Stimulated activated CD4-positive, alpha-beta T cell treated with anti-CD3 and anti-CD28 coated beads, Interleukin-2, amount 100 ng/mL, for 4 hours (primary cell): ENCODE measurements around the gene LSAMP.

Source experiments
- DNase-seq: peaks from one replicate; pipeline ENCODE4 v3.0.0-alpha.2; 2020; ENCODE audit warnings: low read depth

The LSAMP gene

DNA sequence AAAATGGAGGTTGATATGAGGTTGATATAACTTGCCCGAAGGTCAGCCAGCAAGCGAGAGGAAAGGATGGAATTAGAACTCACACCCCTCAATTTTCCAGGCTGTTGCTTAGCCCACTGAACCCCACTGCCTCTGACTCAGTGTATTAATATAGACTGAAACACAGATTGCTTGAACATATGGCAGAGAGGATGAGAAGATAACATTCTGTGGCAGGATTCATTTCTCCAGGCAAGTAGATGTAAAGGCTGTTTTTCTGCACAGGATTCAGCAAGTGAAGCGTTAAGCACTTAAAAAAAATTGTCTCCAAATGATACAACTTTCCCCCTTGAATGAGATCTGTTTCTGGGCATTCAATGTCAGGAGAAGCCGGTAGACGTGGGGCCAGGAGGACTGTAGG, 486.8 kb downstream of the LSAMP start:
- no peak for DNase-seq

DNA sequence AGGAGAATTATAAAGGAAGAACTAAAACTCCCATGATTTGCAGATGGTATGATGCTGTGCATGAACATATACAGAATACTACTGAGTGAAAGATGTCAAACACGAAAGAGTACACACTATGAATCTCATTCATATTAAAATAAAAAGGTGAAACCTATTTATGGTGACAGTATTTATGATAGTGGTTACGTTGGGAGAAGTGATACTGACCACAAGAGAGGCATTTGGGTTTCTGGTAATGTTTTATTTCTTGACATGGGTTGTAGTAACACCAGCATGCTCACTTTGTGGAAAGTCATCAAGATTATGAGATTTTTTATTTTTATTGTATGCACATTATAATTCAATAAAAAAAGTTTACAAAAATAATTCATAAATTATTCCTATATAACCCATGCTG, 498.0 kb downstream of the LSAMP start:
- DNase-seq, result no peak

DNA sequence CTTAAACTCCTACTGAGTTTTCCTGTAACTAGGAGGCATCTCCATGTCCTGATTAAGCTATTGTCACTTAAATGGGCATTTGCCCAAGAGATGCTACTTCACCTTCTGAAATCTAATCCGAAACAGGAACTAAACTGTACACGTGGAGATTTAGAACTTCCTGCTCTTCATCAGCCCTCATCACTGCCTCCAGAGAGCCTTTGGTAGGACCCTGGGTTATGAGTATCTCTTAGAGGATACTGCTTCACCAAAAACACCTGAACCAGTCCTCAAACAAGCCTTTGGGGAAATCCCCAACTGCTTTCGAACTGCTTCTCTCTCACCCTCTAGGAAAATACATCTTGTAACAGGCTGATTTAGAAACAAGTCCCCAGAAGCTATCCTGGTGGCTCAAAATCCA, 501.7 kb downstream of the LSAMP start:
- no peak for DNase-seq

DNA sequence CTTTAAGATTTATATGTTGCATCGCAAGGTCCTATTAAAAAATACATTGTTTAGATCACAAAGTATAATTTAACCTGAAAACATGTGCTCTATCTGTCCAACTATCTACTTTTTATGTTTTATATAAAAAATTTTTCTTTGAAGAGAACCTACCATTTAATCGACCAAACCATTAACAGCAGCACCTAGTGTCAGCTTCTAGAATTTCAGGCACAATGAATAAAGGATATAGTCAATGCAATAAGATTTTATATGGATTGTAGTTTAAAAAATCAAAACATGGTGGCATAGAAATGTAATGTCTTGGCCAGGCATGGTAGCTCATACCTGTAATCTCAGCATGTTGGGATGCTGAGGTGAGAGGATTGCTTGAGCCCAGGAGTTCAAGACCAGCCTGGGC, 508.2 kb downstream of the LSAMP start:
- DNase-seq, result no peak

DNA sequence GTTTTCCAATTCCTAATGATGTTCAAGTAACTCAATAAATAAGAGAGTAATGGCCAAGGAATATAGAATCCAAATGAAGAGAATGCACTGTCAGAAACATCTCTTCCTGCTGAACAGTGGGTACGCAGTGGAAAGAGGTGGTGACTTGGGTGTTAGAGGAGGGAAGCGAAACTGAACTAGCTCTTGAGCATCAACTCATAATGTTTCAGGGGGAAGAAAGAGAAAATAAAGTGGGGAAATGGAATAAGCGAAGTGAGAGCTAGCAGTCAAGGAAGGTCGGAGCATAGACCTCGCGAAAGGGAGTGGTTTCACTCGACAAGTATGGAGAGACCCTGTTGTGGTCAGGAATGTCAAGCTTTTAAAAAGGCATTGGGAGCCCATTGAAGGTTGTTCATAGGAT, 512.5 kb downstream of the LSAMP start:
- DNase-seq, result no peak

DNA sequence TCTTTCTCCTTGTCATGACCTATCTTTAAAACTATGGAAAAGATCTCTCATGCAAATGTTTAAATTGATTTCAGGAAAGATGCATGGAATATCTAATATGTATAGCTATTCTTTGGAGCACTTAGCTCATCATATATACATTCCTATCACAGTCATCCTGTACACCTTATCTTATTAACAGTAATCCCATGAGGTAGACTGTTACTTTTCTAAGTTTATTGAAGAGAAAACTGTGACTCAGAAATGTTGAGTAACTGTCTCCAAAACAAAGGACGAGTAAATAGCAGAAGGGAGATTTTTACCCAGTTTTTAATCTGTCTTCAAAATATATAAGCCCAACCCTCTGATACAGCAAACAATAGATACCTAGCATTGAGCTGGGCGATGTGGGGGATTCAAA, 513.7 kb downstream of the LSAMP start:
- no peak for DNase-seq

DNA sequence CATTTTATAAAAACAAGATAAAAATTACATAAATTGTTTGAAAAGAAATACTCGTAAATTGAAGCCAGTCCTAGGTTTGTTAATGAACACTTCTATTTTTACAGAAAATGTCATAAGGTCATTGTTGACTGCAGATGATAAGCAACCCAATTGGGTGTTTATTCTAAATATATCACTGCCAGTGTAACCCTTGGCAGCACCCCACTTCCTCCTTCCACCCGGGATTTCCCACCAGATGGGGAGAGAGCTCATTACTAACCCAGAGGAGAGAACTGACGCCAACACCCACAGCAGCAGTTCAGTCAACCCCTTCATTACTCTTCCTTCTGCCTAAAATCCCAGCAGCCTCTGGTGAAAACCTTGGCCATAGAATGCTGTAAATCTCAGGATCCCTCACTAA, 514.4 kb downstream of the LSAMP start:
- DNase-seq, result no peak

DNA sequence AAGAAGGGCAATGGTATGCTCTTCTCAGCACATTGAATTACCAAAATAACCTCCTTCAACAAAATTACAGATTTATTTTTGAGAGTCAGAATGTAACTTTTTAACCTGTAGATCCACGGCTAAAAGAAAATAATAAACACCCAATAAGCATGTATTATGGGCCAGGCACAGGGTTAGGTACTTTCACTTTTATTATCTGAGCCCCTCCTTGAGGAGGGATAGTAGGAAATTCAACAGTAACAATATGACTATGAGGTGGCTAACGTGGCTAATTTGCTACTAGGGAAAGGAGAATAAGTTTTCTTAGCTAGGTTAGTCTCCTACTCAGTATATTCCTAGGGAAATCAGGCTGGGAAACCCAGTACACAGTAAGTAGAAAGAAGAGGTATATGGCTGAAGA, 515.1 kb downstream of the LSAMP start:
- no peak for DNase-seq

DNA sequence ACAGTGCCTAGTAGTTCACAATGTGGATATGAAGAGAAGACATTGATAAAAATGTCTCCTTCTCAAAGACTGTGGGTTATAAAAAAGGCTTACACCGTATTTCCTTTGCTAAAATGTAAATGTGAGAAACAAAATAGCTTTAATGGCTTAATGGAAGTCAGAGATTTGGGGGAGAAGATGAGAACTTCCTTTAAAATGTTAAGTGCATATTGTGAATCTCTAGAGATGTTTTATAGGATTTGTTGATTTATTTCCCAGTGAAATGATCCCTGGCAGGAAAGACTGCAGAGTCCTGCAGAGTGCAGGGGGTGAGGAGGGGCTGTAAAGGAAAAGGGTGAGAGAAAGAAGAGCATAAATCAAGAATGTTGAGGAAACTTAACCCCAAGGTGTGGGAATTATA, 516.9 kb downstream of the LSAMP start:
- no peak for DNase-seq

DNA sequence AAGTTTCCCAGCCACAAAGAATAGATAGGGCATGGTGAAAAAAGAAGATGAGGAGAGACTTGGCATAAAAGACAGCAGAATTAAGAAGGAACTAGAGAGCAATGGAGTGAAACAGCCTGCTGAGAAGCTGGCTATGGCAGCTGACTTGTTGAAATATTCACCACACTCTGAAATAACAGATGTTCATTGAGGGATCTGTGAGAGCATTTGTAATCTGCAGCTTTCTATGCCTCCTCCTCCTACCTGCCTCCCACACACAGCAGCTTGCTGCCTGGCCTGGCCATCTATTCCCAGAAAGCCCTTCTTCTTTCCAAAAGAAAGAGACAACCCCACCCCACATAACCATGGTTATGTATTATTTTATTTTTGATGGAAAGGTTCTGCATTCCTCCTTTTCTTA, 518.1 kb downstream of the LSAMP start:
- no peak for DNase-seq

DNA sequence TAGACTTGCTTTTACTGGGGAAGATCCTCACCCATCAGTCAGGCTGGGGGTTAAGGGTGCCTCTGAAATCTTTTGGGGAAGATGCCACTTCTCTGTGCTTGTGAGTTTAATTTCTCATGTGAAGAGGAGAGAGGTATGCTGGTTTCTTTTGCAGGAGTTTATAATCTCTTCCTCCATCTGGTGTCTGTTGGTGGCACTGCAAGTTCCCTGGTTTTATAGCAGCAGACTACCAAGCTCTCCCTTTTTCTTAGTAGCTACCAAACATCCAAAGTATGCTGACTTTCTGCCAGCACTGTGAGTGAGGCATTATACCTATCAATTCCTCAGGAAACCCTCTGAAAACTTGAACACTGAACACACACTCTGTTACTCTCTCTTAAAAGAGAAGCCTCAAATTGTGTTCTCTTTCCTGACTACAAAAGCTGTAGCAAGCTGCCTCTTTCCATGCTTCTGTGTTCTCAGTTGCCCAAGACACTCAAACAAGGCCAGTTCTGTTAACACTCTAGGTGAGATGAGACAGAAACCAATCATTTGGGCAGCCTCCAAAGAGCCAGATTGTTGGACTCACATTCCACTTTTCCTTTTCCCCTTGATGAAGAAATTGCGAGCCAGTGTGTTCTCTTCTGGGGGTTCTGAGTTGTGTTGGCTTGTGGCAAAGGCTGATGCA, 522.5 kb downstream of the LSAMP start:
- DNase-seq, result no peak

DNA sequence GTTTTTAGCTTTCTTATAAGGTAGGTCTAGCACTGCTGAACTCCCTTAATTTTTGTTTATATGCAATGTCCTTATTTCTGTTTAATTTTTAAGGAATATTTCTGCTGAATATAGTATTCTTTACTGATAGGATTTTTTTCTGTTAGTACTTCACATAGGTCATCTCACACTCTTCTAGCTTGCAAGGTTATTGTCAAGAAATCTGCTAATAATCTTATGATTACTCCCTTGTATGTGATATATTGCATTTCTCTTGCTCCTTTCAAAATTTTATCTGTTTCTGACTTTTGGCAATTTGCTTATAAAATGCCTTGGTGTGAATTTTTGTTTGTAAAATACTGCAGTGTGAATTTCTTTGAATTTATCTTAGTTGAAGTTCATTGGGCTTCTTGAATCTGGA, 523.6 kb downstream of the LSAMP start:
- DNase-seq, result no peak

DNA sequence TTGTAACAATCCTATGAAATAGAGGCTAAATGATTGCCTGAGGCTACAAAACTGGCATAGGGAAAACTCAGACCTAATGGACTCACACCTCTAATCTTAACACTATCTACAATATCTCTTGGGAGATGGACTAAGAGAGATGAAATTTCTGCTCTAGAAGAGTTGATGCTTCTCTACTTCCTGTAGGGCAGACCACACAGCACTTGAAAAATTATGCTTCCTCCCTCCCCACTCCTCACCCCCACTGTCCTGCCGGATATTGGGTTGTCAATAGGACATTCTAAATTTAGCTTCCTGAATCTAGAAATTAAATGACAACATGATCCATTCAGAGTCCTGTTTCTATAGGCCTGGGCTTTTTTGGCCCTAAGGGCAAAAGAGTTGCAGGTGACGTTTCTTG, 526.4 kb downstream of the LSAMP start:
- DNase-seq, result no peak

DNA sequence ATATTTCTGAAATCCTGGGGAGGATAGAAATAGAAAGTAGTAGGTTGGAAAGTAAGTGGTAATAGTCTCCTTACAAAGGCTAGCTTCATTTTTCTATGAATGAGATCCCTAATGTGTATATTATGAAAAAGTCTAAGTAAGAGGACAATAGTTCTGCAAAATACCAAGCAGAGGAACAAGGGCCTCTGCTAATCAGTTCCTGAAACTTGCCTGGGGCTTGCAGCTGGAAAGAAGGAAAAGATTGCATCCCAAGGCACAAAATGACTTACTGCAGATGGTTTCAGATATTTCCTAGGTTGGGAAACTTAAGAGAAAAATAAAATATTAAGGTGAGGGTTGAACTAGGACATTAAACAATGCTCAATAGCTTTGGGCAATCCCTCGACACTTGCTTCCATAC, 528.4 kb downstream of the LSAMP start:
- DNase-seq, result no peak

DNA sequence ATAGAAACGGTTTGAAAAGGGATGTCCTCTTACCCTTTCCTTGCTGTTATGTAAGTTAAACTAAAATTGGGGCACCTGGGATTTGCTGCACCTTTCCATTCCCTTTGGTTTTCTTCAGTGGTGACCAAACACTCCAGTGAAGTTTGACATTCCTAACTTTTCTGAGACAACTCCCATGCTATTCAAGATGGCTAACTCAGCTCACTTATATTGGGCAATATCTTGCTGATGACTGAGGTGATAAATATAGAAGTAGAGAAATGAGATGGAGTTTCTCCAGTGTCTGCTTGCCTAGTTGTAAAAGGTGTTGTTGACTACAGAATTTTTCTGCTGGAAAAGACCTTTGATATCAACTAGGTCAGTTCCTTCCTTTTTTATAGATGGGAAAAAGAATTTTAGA, 530.2 kb downstream of the LSAMP start:
- no peak for DNase-seq

DNA sequence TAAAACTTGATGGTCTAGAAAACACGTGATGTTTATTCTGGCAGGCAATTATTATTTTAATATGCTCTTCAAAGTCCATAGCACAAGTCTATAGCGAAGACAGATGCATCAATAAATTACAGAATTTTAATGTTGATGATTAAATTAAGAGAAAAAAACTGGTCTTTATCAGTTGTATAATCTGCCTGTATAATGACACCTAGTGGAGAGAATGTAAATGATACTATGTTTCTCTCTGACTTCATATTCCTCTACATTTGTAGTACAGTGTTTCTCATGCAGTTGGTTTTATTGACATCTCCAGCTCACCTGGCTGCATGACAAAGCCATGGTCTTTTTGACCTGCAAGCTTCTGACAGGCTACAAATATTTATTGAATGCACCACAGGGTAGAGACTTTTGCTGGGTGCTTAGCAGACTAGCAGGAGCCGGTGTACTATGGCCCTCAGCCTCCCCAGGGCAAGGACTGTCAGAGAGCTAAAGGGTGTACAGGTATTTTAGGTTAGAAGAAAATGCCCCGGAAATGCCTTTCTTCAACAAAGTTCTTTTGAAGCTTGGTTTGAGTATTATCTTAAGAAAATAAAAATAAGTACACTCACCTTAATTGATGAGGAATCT, 532.1 kb downstream of the LSAMP start:
- no peak for DNase-seq

DNA sequence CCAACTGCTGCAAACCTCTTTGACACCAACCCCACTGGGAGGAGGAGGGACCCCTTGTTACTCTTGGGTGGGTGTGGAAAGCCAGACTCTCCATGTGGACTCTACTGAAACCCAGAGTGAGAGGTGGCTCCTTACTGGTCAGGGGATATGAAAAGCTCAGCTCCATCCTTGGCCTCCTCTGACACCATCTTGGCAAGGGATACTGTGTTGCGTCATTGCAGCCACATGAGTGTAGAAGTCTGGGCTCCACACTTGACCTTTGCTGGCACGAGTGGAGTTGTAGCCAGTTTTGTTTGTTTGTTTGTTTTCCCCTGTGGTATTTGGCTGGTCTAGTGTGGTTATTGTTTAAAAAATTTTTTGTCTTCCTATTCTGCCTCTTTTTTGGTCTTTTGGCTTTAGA, 532.9 kb downstream of the LSAMP start:
- DNase-seq, result no peak

DNA sequence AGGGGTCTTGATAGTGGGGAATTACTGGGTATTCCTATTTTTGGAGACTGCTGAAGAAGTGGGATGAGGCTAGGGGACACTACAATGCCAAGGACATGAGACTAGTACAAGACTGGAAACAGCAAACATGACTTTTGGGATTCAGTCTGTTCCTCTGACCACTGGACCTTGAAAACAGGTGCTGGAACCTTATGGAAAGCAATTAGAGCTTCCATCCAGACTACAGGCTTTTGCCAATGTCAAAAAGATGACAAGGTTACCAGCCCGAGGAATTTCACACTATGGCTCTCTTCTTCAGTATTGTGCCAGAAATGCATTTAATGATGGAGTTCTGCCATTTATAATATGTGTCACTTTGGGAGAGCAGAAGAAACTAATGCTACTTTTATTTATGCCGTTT, 539.4 kb downstream of the LSAMP start:
- no peak for DNase-seq

DNA sequence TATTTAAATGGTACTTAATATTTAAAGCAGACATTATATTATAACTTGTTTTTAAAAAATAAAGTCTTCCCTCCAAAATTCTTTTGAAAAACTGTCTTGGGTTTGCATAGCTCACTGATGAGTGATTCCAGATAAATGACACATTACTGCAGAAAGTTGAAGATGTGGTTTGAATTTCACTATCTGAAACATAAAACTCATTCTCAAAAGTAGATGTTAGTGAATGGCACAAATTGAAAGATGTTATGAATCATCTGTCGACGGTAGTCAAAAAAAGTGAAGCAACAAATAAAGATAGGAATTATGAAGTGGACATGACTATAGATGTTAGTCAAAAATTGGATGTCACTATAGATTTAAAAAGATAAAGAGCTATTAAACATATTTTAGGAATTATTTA, 541.4 kb downstream of the LSAMP start:
- DNase-seq, result no peak

DNA sequence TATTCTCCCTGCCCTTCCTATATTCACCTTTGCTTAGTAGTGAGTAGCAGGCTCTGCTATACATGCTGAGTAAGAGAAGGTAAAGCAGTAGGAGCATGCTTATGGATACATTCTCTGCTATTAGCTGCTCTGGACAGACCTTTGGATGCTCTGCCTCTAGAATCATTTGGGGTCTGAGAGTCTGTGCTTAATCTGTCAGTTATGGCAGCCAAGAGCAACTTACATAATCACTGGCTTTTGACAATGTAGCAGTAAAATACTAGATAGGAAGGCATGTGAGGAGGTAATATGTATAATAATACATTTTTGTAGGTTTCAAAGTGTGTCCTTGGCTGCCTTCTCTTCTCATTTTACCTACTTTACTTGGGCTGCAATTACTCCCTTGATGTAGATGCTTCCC, 544.3 kb downstream of the LSAMP start:
- no peak for DNase-seq

DNA sequence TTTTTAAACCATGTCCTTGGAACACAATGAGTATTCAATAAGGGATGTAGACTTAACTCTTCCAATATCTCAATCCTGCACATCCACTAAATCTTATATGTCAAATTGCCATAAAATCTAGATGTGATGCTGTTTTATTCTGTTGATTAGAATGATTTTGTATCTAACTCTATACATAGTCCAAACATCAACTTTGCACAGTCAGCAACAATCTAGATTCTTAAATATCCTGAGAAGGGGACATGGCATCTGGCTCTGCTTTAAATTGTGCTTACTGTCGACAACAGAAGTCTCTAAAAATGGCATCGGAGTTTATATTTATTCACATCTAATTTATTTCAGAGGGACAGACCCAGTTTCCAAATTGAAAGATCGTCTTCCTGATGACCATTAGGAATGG, 545.8 kb downstream of the LSAMP start:
- no peak for DNase-seq

DNA sequence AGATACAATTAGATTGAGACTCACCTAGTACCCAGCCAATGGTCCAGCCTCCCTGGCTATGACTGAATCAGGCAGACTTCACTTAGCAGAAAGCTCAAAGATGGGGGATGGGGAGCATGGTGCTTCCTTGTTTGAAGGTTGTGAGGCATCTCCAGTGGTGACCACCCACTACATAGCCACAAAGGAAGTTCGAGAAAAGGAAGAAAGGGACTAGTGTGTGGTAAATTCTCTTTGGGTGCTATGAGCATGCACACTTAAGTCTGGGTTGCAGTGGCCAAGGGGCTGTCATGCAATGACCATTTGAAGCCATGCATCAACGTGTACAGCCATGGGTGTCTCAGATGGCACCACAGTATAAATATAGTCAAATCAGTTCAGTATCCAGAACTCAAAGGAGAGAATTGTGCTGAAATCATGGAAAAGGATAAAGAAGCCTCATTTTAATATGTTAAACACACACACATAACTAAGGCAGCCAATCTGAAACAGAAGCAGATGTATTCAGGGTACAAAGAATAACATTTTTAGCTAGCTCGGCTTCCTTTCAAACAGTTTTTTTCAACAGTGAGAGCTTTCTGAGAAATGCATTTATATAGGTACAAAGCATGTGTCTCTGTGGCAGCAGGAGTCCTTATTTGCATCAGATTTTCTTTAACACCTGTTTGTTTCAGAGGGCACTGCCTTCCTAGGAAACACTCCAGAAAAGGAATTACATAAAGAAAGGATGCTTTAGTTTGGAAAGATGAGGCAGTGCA, 546.5 kb downstream of the LSAMP start:
- no peak for DNase-seq

DNA sequence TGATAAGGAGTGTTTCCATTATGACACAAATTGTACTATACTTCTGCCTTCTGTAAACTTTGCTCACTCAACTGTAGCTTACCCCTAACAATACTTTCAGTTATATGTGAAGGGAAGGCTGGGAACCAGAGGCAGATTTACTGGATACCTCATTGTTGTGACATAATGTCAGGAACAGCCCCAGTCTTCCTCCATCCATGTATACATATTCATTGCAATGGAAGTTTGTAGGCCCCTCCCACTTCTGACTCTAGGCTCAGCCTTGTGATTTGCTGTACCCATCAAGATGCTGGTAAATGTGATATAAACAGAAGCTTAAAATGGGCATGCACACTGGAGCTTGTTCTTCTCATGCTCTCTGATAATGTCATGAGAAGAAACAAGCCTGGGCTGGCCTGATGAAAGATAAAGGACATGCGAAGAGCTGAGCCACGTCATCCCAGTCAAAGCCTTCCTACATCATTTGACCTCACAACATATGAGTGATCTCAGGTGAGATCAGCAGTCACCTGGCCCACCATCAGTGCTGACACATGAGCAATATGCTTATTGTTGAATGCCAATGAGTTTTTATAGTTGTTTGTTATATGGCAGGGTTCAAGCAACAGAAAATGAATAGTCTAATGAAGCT, 554.2 kb downstream of the LSAMP start:
- no peak for DNase-seq
